Fibroblast of skin of scalp (primary cell): ENCODE data around the gene EYA4. TPM values are rescaled to one million over a fixed set of nuclear protein-coding genes. Genes with fewer than 3 reads are reported as not detected.
A peak's percentile ranks its signal among the peaks of the same experiment; 100 is the strongest.

Experiments used
- DNase-seq: peaks from one replicate; pipeline ENCODE4 v3.0.0-alpha.2; 2013
- polyA plus RNA-seq, 2 experiments: library from polyadenylated mRNA; unstranded; fragments of 120-200 nt; gene quantifications; one replicate each; pipeline ENCODE4 v1.2.1, GENCODE V29; 2013; ENCODE audit not compliant: insufficient read length in 2 of 2

Gene EYA4
- polyA plus RNA-seq (2013, experiment 1 of 2; ENCODE audit: insufficient read length): 1.5 TPM
- polyA plus RNA-seq (2013, experiment 2 of 2; ENCODE audit: insufficient read length): 2.0 TPM

GRCh38 chr6:133241086-133241900 is at the start of gene EYA4:
TSS of gene EYA4 (plus strand) at chr6:133241357. CDS start at chr6:133274781, 33,424 bp downstream.
- peak; percentile 43 for DNase-seq

- no peak for DNase-seq
Measured at GRCh38 chr6:133193396-133193795, 47.8 kb upstream of the EYA4 start.

- no peak for DNase-seq
Measured at GRCh38 chr6:133198725-133199124, 42.4 kb upstream of the EYA4 start.

GRCh38 chr6:133201231-133201630 is 39.9 kb upstream of the EYA4 start:
- DNase-seq: no peak

- DNase-seq: peak; percentile 33
Measured at GRCh38 chr6:133202610-133203343, 38.4 kb upstream of the EYA4 start.

GRCh38 chr6:133203344-133203697 is 37.8 kb upstream of the EYA4 start:
- DNase-seq: no peak

GRCh38 chr6:133205304-133205703 is 35.9 kb upstream of the EYA4 start:
- DNase-seq: no peak

- no peak for DNase-seq
Measured at GRCh38 chr6:133206942-133207341, 34.2 kb upstream of the EYA4 start.

- no peak for DNase-seq
Measured at GRCh38 chr6:133207754-133208153, 33.4 kb upstream of the EYA4 start.

GRCh38 chr6:133208183-133208755 is 32.9 kb upstream of the EYA4 start:
- DNase-seq: peak; percentile 73

GRCh38 chr6:133214267-133214666 is 26.9 kb upstream of the EYA4 start:
- no peak for DNase-seq

- no peak for DNase-seq
Measured at GRCh38 chr6:133218852-133219251, 22.3 kb upstream of the EYA4 start.

GRCh38 chr6:133223452-133224029 is 17.6 kb upstream of the EYA4 start:
- DNase-seq: no peak

GRCh38 chr6:133225560-133225959 is 15.6 kb upstream of the EYA4 start:
- no peak for DNase-seq

- DNase-seq: no peak
Measured at GRCh38 chr6:133227344-133227743, 13.8 kb upstream of the EYA4 start.

GRCh38 chr6:133230052-133230451 is 11.1 kb upstream of the EYA4 start:
- DNase-seq: no peak

- DNase-seq: no peak
Measured at GRCh38 chr6:133235221-133235620, 5.9 kb upstream of the EYA4 start.

- DNase-seq: peak; percentile 27
Measured at GRCh38 chr6:133236932-133237331, 4.2 kb upstream of the EYA4 start.

GRCh38 chr6:133240511-133241085 is 559 bp upstream of the EYA4 start:
- DNase-seq: peak; percentile 32

- DNase-seq: no peak
Measured at GRCh38 chr6:133241901-133242636, 912 bp downstream of the EYA4 start.

GRCh38 chr6:133242637-133243585 is 1.8 kb downstream of the EYA4 start:
- peak; percentile 24 for DNase-seq
